Measurements from ENCODE around the gene SHC3. TPM values are rescaled to one million over a fixed set of nuclear protein-coding genes. Genes with fewer than 3 reads are reported as not detected.

The SHC3 gene
- polyA plus RNA-seq, 2 donors = 0.19 to 0.35 TPM

- Histone ChIP-seq H3K4me1 (ENCODE audit: control insufficient read depth in 2 of 2, insufficient read depth in 2 of 2, low read length in 1 of 2) (peaks cover 4 to 5% of the 10 kb centered on the region in 2 donors), H3K27ac (ENCODE audit: low read depth in 2 of 2, low read length in 1 of 2) (no peak overlapping the region), H3K36me3 (ENCODE audit: control insufficient read depth in 2 of 2, insufficient read depth in 2 of 2, low read length in 1 of 2) (peaks cover 0 to 2% of the 10 kb centered on the region in 2 donors), H3K9me3 (ENCODE audit: control insufficient read depth in 2 of 2, insufficient read depth in 1 of 2, low read depth in 1 of 2, low read length in 1 of 2) (peaks cover 0 to 6% of the 10 kb centered on the region in 2 donors), H3K4me3 (ENCODE audit: low read depth in 1 of 2, low read length in 2 of 2) (no peak overlapping the region), H3K27me3 (ENCODE audit: control insufficient read depth in 1 of 2, insufficient read depth in 2 of 2, low read length in 2 of 2) (no peaks in the 10 kb centered on the region)
- 94 to 97% methylated on average over 2 of the region's 2 CpGs for WGBS, 2 donors
Observed at GRCh38 chr9:89039664-89040063, 139.0 kb downstream of the SHC3 start.

- 91 to 93% methylated on average over 4 of the region's 4 CpGs for WGBS, 2 donors
- Histone ChIP-seq H3K9me3 (ENCODE audit: control insufficient read depth in 2 of 2, insufficient read depth in 1 of 2, low read depth in 1 of 2, low read length in 1 of 2) (peaks cover 0 to 6% of the 10 kb centered on the region in 2 donors), H3K36me3 (ENCODE audit: control insufficient read depth in 2 of 2, insufficient read depth in 2 of 2, low read length in 1 of 2) (peaks cover 0 to 2% of the 10 kb centered on the region in 2 donors), H3K27me3 (ENCODE audit: control insufficient read depth in 1 of 2, insufficient read depth in 2 of 2, low read length in 2 of 2) (no peaks in the 10 kb centered on the region), H3K4me1 (ENCODE audit: control insufficient read depth in 2 of 2, insufficient read depth in 2 of 2, low read length in 1 of 2) (peaks cover 4 to 5% of the 10 kb centered on the region in 2 donors), H3K27ac (ENCODE audit: low read depth in 2 of 2, low read length in 1 of 2) (no peak overlapping the region), H3K4me3 (ENCODE audit: low read depth in 1 of 2, low read length in 2 of 2) (no peak overlapping the region)
Observed at GRCh38 chr9:89039104-89039465, 139.5 kb downstream of the SHC3 start.

- peaks cover 4 to 5% of the 10 kb centered on the region in 2 donors for H3K4me1 ChIP-seq (ENCODE audit: control insufficient read depth in 2 of 2, insufficient read depth in 2 of 2, low read length in 1 of 2)
- H3K9me3 ChIP-seq (ENCODE audit: control insufficient read depth in 2 of 2, insufficient read depth in 1 of 2, low read depth in 1 of 2, low read length in 1 of 2) = peaks cover 0 to 6% of the 10 kb centered on the region in 2 donors
- H3K36me3 ChIP-seq (ENCODE audit: control insufficient read depth in 2 of 2, insufficient read depth in 2 of 2, low read length in 1 of 2) = peaks cover 0 to 2% of the 10 kb centered on the region in 2 donors
- no peaks in the 10 kb centered on the region for H3K27me3 ChIP-seq (ENCODE audit: control insufficient read depth in 1 of 2, insufficient read depth in 2 of 2, low read length in 2 of 2)
- whole genome bisulfite sequencing, 2 donors = 41 to 61% methylated on average over 5 of the region's 5 CpGs
- H3K4me3 ChIP-seq (ENCODE audit: low read depth in 1 of 2, low read length in 2 of 2) = no peak overlapping the region
- no peak overlapping the region for H3K27ac ChIP-seq (ENCODE audit: low read depth in 2 of 2, low read length in 1 of 2)
Observed at GRCh38 chr9:89038382-89039103, 140.1 kb downstream of the SHC3 start.

GRCh38 chr9:89037891-89038290, 140.7 kb downstream of the SHC3 start:
- Histone ChIP-seq H3K36me3 (ENCODE audit: control insufficient read depth in 2 of 2, insufficient read depth in 2 of 2, low read length in 1 of 2) (peaks cover 0 to 2% of the 10 kb centered on the region in 2 donors), H3K4me1 (ENCODE audit: control insufficient read depth in 2 of 2, insufficient read depth in 2 of 2, low read length in 1 of 2) (peaks cover 4 to 5% of the 10 kb centered on the region in 2 donors), H3K27me3 (ENCODE audit: control insufficient read depth in 1 of 2, insufficient read depth in 2 of 2, low read length in 2 of 2) (no peaks in the 10 kb centered on the region), H3K27ac (ENCODE audit: low read depth in 2 of 2, low read length in 1 of 2) (no peak overlapping the region), H3K4me3 (ENCODE audit: low read depth in 1 of 2, low read length in 2 of 2) (no peak overlapping the region), H3K9me3 (ENCODE audit: control insufficient read depth in 2 of 2, insufficient read depth in 1 of 2, low read depth in 1 of 2, low read length in 1 of 2) (peaks cover 0 to 6% of the 10 kb centered on the region in 2 donors)
- 84 to 87% methylated on average over 9 of the region's 9 CpGs for WGBS, 2 donors

- Histone ChIP-seq H3K9me3 (ENCODE audit: control insufficient read depth in 2 of 2, insufficient read depth in 1 of 2, low read depth in 1 of 2, low read length in 1 of 2) (peaks cover 0 to 6% of the 10 kb centered on the region in 2 donors), H3K27ac (ENCODE audit: low read depth in 2 of 2, low read length in 1 of 2) (no peak overlapping the region), H3K4me1 (ENCODE audit: control insufficient read depth in 2 of 2, insufficient read depth in 2 of 2, low read length in 1 of 2) (peaks cover 4 to 5% of the 10 kb centered on the region in 2 donors), H3K36me3 (ENCODE audit: control insufficient read depth in 2 of 2, insufficient read depth in 2 of 2, low read length in 1 of 2) (peaks cover 0 to 2% of the 10 kb centered on the region in 2 donors), H3K27me3 (ENCODE audit: control insufficient read depth in 1 of 2, insufficient read depth in 2 of 2, low read length in 2 of 2) (no peaks in the 10 kb centered on the region), H3K4me3 (ENCODE audit: low read depth in 1 of 2, low read length in 2 of 2) (no peak overlapping the region)
- 61 to 73% methylated on average over 4 of the region's 4 CpGs for WGBS, 2 donors
Observed at GRCh38 chr9:89037346-89037745, 141.3 kb downstream of the SHC3 start.

- 80 to 83% methylated on average over 3 of the region's 3 CpGs for WGBS, 2 donors
- Histone ChIP-seq H3K9me3 (ENCODE audit: control insufficient read depth in 2 of 2, insufficient read depth in 1 of 2, low read depth in 1 of 2, low read length in 1 of 2) (peaks cover 0 to 6% of the 10 kb centered on the region in 2 donors), H3K4me1 (ENCODE audit: control insufficient read depth in 2 of 2, insufficient read depth in 2 of 2, low read length in 1 of 2) (peaks cover 4 to 5% of the 10 kb centered on the region in 2 donors), H3K27ac (ENCODE audit: low read depth in 2 of 2, low read length in 1 of 2) (no peak overlapping the region), H3K27me3 (ENCODE audit: control insufficient read depth in 1 of 2, insufficient read depth in 2 of 2, low read length in 2 of 2) (no peaks in the 10 kb centered on the region), H3K4me3 (ENCODE audit: low read depth in 1 of 2, low read length in 2 of 2) (no peak overlapping the region), H3K36me3 (ENCODE audit: control insufficient read depth in 2 of 2, insufficient read depth in 2 of 2, low read length in 1 of 2) (no peaks in the 10 kb centered on the region)
Observed at GRCh38 chr9:89036891-89037290, 141.7 kb downstream of the SHC3 start.

DNA sequence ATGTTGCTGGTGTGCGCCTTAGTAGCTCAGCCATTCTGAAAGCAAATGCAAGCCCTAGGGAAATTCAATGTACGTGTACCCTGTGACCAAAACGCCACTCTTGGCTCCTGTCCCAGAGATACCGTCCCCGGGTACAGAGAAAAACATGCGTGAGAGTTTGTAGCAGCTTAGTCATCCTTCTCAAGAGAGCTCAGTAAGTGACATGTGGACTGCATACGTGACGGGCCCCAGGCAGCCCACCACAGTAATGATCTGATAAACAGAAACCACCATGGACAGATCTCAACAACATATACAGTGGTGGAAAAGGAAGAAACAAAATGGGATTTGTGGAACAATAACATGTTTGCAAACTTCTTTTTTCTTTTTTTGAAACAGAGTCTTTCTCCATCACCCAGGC, 142.2 kb downstream of the SHC3 start:
- Histone ChIP-seq H3K36me3 (ENCODE audit: control insufficient read depth in 2 of 2, insufficient read depth in 2 of 2, low read length in 1 of 2) (no peaks in the 10 kb centered on the region), H3K9me3 (ENCODE audit: control insufficient read depth in 2 of 2, insufficient read depth in 1 of 2, low read depth in 1 of 2, low read length in 1 of 2) (peaks cover 0 to 6% of the 10 kb centered on the region in 2 donors), H3K27me3 (ENCODE audit: control insufficient read depth in 1 of 2, insufficient read depth in 2 of 2, low read length in 2 of 2) (no peaks in the 10 kb centered on the region), H3K27ac (ENCODE audit: low read depth in 2 of 2, low read length in 1 of 2) (no peak overlapping the region), H3K4me1 (ENCODE audit: control insufficient read depth in 2 of 2, insufficient read depth in 2 of 2, low read length in 1 of 2) (peaks cover 4 to 5% of the 10 kb centered on the region in 2 donors), H3K4me3 (ENCODE audit: low read depth in 1 of 2, low read length in 2 of 2) (no peak overlapping the region)
- 64 to 68% methylated on average over 8 of the region's 8 CpGs for WGBS, 2 donors

- Histone ChIP-seq H3K36me3 (ENCODE audit: control insufficient read depth in 2 of 2, insufficient read depth in 2 of 2, low read length in 1 of 2) (no peaks in the 10 kb centered on the region), H3K27ac (ENCODE audit: low read depth in 2 of 2, low read length in 1 of 2) (no peak overlapping the region), H3K9me3 (ENCODE audit: control insufficient read depth in 2 of 2, insufficient read depth in 1 of 2, low read depth in 1 of 2, low read length in 1 of 2) (no peaks in the 10 kb centered on the region), H3K27me3 (ENCODE audit: control insufficient read depth in 1 of 2, insufficient read depth in 2 of 2, low read length in 2 of 2) (no peaks in the 10 kb centered on the region), H3K4me1 (ENCODE audit: control insufficient read depth in 2 of 2, insufficient read depth in 2 of 2, low read length in 1 of 2) (peaks cover under 1% of the 10 kb centered on the region in 2 donors), H3K4me3 (ENCODE audit: low read depth in 1 of 2, low read length in 2 of 2) (no peak overlapping the region)
- 88 to 91% methylated on average over 5 of the region's 5 CpGs for WGBS, 2 donors
Observed at GRCh38 chr9:89032661-89033060, 146.0 kb downstream of the SHC3 start.

- Histone ChIP-seq H3K27ac (ENCODE audit: low read depth in 2 of 2, low read length in 1 of 2) (no peak overlapping the region), H3K9me3 (ENCODE audit: control insufficient read depth in 2 of 2, insufficient read depth in 1 of 2, low read depth in 1 of 2, low read length in 1 of 2) (no peaks in the 10 kb centered on the region), H3K4me3 (ENCODE audit: low read depth in 1 of 2, low read length in 2 of 2) (no peak overlapping the region), H3K27me3 (ENCODE audit: control insufficient read depth in 1 of 2, insufficient read depth in 2 of 2, low read length in 2 of 2) (no peaks in the 10 kb centered on the region), H3K4me1 (ENCODE audit: control insufficient read depth in 2 of 2, insufficient read depth in 2 of 2, low read length in 1 of 2) (no peaks in the 10 kb centered on the region), H3K36me3 (ENCODE audit: control insufficient read depth in 2 of 2, insufficient read depth in 2 of 2, low read length in 1 of 2) (no peaks in the 10 kb centered on the region)
- 86% methylated on average over 5 of the region's 5 CpGs for WGBS, 2 donors
Observed at GRCh38 chr9:89032173-89032572, 146.4 kb downstream of the SHC3 start.

DNA sequence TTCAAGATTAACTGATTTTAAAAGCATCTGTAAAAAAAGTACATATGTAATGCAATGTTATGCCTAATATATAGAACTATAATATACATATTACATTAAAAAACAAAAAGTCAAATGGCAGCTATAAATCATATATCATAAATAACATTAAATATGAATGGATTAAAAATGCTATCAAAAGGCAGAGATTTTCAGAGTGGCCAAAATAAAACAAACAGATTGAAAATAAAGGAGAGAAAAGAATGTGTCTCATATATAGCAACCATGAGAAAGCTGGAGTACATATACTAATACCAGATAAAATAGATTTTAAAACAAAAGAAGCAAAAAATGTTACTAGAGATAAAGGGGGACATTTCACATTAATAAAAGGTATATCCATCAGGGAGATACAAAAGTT, 148.8 kb downstream of the SHC3 start:
- H3K27me3 ChIP-seq (ENCODE audit: control insufficient read depth in 1 of 2, insufficient read depth in 2 of 2, low read length in 2 of 2) = no peaks in the 10 kb centered on the region
- H3K27ac ChIP-seq (ENCODE audit: low read depth in 2 of 2, low read length in 1 of 2) = no peak overlapping the region
- no peaks in the 10 kb centered on the region for H3K9me3 ChIP-seq (ENCODE audit: control insufficient read depth in 2 of 2, insufficient read depth in 1 of 2, low read depth in 1 of 2, low read length in 1 of 2)
- H3K36me3 ChIP-seq (ENCODE audit: control insufficient read depth in 2 of 2, insufficient read depth in 2 of 2, low read length in 1 of 2) = no peaks in the 10 kb centered on the region
- no peaks in the 10 kb centered on the region for H3K4me1 ChIP-seq (ENCODE audit: control insufficient read depth in 2 of 2, insufficient read depth in 2 of 2, low read length in 1 of 2)
- H3K4me3 ChIP-seq (ENCODE audit: low read depth in 1 of 2, low read length in 2 of 2) = no peak overlapping the region

All from esophagus (tissue), 2 donors.